ENCODE data around the gene CCDC68. TPM values are rescaled to one million over a fixed set of nuclear protein-coding genes. Genes with fewer than 3 reads are reported as not detected.

CCDC68 gene
- total and polyA plus RNA-seq, 2 of the 8 experiments (the other 6 are each of a cell fraction or from before 2014, with no cell fraction given): 0.06 to 0.80 TPM

DNA sequence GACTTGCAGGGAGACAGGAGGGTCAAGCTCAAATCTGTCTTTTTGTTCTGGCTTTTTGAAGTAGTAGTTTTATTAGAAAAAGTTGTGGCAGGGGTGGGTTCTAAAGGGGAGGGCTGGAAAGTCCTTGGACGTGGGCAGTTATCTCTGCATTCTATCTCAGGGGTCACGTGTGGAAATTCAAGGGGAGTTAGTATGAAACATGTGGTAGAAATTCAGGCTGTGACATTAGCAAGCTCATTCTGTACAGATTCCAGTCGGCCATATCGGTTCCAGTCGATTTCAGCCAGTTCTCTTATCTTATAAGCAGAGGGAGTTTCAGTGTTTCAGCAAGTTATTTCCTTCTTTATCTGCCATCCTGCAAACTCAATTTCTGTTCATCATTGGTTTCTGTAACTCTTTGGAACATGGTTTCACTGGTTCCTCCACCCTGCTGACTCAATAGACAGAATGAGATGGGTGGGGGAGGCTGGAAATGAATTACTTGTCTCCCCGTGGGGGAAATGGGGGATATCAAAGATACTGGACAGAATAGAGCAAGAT is 78.0 kb downstream of the CCDC68 start:
- Histone ChIP-seq H3K9ac (replicated peaks in 1 of 4; ENCODE audit: extremely low read depth in 1 of 4, low read depth in 3 of 4, low read length in 3 of 4) (no peak overlapping the region), H3K14ac (ENCODE audit: insufficient read length) (no peak overlapping the region), H3K9me3 (ENCODE audit: insufficient read depth in 2 of 2, low read depth in 1 of 2, low read length in 1 of 2) (no peaks in the 10 kb centered on the region), H3K23ac (ENCODE audit: insufficient read length) (no peak overlapping the region), H2BK5ac (ENCODE audit: low read depth, low read length) (no peak overlapping the region), H4K20me1 (replicated peaks in 1 of 2; ENCODE audit: control insufficient read depth in 1 of 2, insufficient read depth in 2 of 2, low read length in 2 of 2) (no peaks in the 10 kb centered on the region), H2AK5ac (ENCODE audit: low read depth, low read length) (no peak overlapping the region), H3K18ac (ENCODE audit: extremely low read depth, low read length) (no peak overlapping the region), H2BK12ac (ENCODE audit: low read depth, low read length) (no peak overlapping the region), H2BK20ac (ENCODE audit: low read length) (no peak overlapping the region), H4K5ac (ENCODE audit: insufficient read length, low read depth, low read length) (no peak overlapping the region), H3K4me1 (replicated peaks in 1 of 4; ENCODE audit: control insufficient read depth in 3 of 4, insufficient read depth in 4 of 4, low read length in 3 of 4) (no peaks in the 10 kb centered on the region), H2BK15ac (ENCODE audit: low read length) (no peak overlapping the region), H3K79me2 (ENCODE audit: control insufficient read depth in 1 of 2, insufficient read depth in 2 of 2, low read length in 2 of 2) (no peaks in the 10 kb centered on the region), H3K4me2 (ENCODE audit: insufficient read depth in 1 of 2, low read depth in 2 of 2, low read length in 2 of 2) (no peak overlapping the region), H4K91ac (replicated peaks; ENCODE audit: insufficient read length, low read length) (no peak overlapping the region), H3K27me3 (replicated peaks in 1 of 4; ENCODE audit: control insufficient read depth in 3 of 4, extremely low read depth in 1 of 4, insufficient read depth in 3 of 4, low read length in 3 of 4) (peaks cover 0 to 3% (median 2%) of the 10 kb centered on the region in 4 experiments; a peak in 2 of 7 replicates), H3K56ac (replicated peaks; ENCODE audit: insufficient read length, low read depth, low read length) (no peak overlapping the region), H3K27ac (ENCODE audit: low read depth, low read length) (no peak overlapping the region), H3K36me3 (ENCODE audit: control insufficient read depth in 2 of 4, insufficient read depth in 4 of 4, low read length in 3 of 4) (no peaks in the 10 kb centered on the region), H3K79me1 (ENCODE audit: low read depth, low read length) (no peaks in the 10 kb centered on the region), H4K8ac (ENCODE audit: extremely low read depth, insufficient read depth, low read length) (no peak overlapping the region), H2AFZ (ENCODE audit: low read length) (no peak overlapping the region), H2BK120ac (replicated peaks; ENCODE audit: low read depth, low read length) (no peak overlapping the region), H3K4ac (replicated peaks; ENCODE audit: insufficient read length, low read depth, low read length) (no peak overlapping the region), H3K23me2 (ENCODE audit: low read depth, low read length) (no peaks in the 10 kb centered on the region), H3K4me3 (ENCODE audit: extremely low read depth in 1 of 4, insufficient read depth in 2 of 4, low read depth in 3 of 4, low read length in 4 of 4) (no peak overlapping the region)
- 93% methylated on average over 6 of the region's 6 CpGs; no CpG with 5 or more reads in 1 of the 2 experiments for WGBS, 2 experiments (ENCODE audit: extremely low coverage in 1 of 2, insufficient coverage in 1 of 2, insufficient read length in 1 of 2, insufficient replicate concordance in 2 of 2, low coverage in 1 of 2, low lambda C conversion rate in 2 of 2, missing lambda C conversion rate in 1 of 2)
- DNase-seq (ENCODE audit: low read depth in 1 of 2, low spot score in 2 of 2) (no peak), FAIRE-seq (no peak)
- CTCF ChIA-PET (ENCODE audit: partially characterized antibody): interaction anchor here (1.6 kb wide), 1 partner anchor 10 kb away, joined by 3 read pairs; no protein-coding TSS in a partner anchor
- POLR2A ChIA-PET (ENCODE audit: partially characterized antibody): no interaction called here
- TF ChIP-seq RBBP5 (IDR thresholded peaks at IDR 0.05; ENCODE audit: borderline replicate concordance, low read depth, low read length) (no peak), ASH2L (IDR thresholded peaks at IDR 0.05; ENCODE audit: low read length) (no peak)

Data from H1 (cell line).